Mesothelial cell of epicardium (in vitro differentiated cells): ENCODE data around the gene SLC7A4. TPM values are rescaled to one million over a fixed set of nuclear protein-coding genes. Genes with fewer than 3 reads are reported as not detected.
A peak's percentile ranks its signal among the peaks of the same experiment; 100 is the strongest.

Experiments used
- DNase-seq, 2 experiments: peaks; one replicate each; pipeline ENCODE4 v3.0.0; 2021; ENCODE audit warnings: low spot score in 2 of 2; ENCODE audit not compliant: unreplicated experiment in 2 of 2
- H3K27ac Mint-ChIP-seq: 2 replicates; pipeline ENCODE4 v1.8.0; 2021; ENCODE audit warnings: mixed read lengths
- H3K27me3 Mint-ChIP-seq: 2 replicates; pipeline ENCODE4 v1.8.0; 2021; ENCODE audit warnings: low read depth, mixed read lengths
- H3K36me3 Mint-ChIP-seq: 2 replicates; pipeline ENCODE4 v1.8.0; 2021; ENCODE audit warnings: mixed read lengths
- H3K4me1 Mint-ChIP-seq: 2 replicates; pipeline ENCODE4 v1.8.0; 2021; ENCODE audit warnings: mixed read lengths
- H3K4me3 Mint-ChIP-seq: 2 replicates; pipeline ENCODE4 v1.8.0; 2021; ENCODE audit warnings: mild to moderate bottlenecking, moderate library complexity, mixed read lengths
- H3K9me3 Mint-ChIP-seq: 2 replicates; pipeline ENCODE4 v1.8.0; 2021; ENCODE audit warnings: mixed read lengths
- total RNA-seq: library from RNA; stranded (reverse); gene quantifications from 3 replicates; pipeline ENCODE4 v1.2.1, GENCODE V29; 2021
- TF ChIP-seq, protein P1 (sequence below): fragments of 200-600 bp; sonication (generic); IDR thresholded peaks from one replicate; pipeline ENCODE4 v1.5.0; 2021; ENCODE audit warnings: antibody characterized with exemption; ENCODE audit not compliant: unreplicated experiment

SLC7A4 gene
- total RNA-seq, 1 donor from 2014 or later: 3.2 TPM

DNA sequence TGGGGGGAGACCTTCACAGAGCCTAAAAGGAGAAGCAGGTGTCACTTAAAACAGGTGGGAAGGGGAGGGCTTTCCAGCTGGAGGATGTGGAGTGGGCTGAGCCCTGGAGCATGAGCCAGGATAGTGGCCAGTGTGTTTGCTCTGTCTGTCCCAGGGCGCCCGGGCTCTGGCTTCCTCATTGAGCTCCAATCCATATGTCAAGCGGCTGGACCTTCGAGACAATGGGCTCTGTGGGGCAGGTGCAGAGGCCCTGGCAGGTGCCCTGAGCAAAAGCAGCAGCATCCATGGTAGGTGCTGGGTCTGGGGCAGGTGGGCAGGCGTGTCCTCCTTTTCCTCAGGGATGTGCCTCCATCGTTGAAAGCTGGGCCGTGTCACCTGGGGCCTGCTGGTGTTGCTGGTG is 15.4 kb upstream of the SLC7A4 start:
- no peaks in the 10 kb centered on the region for H3K36me3 Mint-ChIP-seq
- no peaks in the 10 kb centered on the region for H3K27me3 Mint-ChIP-seq

DNA sequence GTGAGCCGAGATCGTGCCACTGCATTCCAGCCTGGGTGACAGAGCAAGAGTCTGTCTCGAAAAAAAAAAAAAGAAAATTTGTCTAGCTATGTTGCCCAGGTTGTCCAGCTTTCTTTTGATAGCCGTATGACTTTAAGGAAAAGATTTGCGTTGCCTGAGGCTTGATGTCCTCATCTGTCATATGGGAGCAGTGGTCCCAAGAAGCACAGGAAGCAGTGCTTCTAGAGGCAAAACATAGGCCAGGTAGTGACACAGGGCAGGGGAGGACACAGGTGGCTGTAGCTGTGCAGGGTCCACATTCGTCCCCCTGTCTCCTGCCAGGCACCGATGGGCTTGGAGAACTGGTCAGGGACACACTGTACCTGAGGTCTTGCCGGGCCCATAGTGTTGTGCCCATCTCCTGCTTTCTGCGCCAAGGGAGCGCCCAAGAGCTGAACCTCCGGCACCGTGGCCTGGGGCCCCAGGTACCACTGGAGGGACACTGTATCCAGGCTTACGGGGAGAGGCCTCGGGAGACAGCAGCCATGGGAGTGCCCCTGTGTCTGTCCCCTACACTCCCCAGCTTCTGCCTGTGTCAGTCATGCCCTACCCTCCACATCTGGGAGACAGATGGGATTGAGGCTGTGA is 14.8 kb upstream of the SLC7A4 start:
- no peaks in the 10 kb centered on the region for H3K27me3 Mint-ChIP-seq
- H3K4me1 Mint-ChIP-seq: peaks cover 26% of the 10 kb centered on the region
- H3K4me3 Mint-ChIP-seq: no peak overlapping the region
- TF ChIP-seq, protein P1, sequence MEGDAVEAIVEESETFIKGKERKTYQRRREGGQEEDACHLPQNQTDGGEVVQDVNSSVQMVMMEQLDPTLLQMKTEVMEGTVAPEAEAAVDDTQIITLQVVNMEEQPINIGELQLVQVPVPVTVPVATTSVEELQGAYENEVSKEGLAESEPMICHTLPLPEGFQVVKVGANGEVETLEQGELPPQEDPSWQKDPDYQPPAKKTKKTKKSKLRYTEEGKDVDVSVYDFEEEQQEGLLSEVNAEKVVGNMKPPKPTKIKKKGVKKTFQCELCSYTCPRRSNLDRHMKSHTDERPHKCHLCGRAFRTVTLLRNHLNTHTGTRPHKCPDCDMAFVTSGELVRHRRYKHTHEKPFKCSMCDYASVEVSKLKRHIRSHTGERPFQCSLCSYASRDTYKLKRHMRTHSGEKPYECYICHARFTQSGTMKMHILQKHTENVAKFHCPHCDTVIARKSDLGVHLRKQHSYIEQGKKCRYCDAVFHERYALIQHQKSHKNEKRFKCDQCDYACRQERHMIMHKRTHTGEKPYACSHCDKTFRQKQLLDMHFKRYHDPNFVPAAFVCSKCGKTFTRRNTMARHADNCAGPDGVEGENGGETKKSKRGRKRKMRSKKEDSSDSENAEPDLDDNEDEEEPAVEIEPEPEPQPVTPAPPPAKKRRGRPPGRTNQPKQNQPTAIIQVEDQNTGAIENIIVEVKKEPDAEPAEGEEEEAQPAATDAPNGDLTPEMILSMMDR: no peak
- H3K9me3 Mint-ChIP-seq: no peaks in the 10 kb centered on the region
- H3K36me3 Mint-ChIP-seq: no peaks in the 10 kb centered on the region
- no peak overlapping the region for H3K27ac Mint-ChIP-seq
- no peak for DNase-seq

More for the DNA sequence above, 15.4 kb upstream of the SLC7A4 start:
- peaks cover 26% of the 10 kb centered on the region for H3K4me1 Mint-ChIP-seq
- no peak for DNase-seq
- H3K27ac Mint-ChIP-seq: no peak overlapping the region
- TF ChIP-seq, protein P1: no peak
- H3K4me3 Mint-ChIP-seq: no peak overlapping the region
- no peaks in the 10 kb centered on the region for H3K9me3 Mint-ChIP-seq

DNA sequence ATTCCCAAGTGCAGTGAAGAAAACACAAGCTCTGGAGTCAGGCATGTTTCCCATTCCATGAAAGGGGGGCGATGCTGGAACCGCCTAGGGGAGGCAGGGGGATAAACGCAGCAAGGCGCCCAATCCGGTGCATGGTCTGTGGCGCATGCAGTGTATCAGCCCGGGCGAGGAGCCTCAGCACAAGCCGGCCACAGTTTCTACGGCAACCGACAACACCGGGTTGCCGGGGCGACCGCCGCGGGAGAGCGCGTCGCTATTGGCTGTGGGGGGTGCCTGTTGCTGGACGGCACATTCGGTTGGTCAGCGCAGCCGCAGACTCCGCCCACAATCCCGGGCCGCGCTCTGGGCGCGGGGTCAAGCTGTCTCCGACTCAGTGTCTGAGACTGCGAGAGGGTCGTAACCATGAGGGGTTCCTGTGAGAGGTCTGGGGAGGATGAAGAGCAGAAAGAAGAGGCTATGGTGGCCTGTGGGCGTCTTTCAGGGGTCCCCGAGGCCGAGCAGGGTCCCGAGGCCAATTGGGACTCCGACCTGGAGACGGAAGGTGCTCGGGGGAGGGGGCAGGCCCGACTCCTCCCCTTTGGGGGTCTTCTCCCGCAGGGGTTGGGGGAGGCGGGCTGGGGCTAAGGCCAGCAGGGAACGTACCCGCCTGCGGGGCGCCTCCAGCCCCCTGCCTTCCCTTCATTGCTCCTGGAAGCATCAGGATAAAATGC is 13.4 kb upstream of the SLC7A4 start, which contains the start of gene LRRC74B:
LRRC74B (plus strand) TSS at position 362 of the 710 bp plus-strand sequence; CDS start at position 403, 41 bp downstream.
- H3K27me3 Mint-ChIP-seq: no peaks in the 10 kb centered on the region
- DNase-seq: peak; percentile 86 to 91
- H3K36me3 Mint-ChIP-seq: no peaks in the 10 kb centered on the region
- H3K4me3 Mint-ChIP-seq: peak within 1 kb of the TSS; percentile 95
- peaks cover 22% of the 10 kb centered on the region for H3K4me1 Mint-ChIP-seq
- TF ChIP-seq, protein P1: no peak
- peak within 1 kb of the TSS; percentile 97 for H3K27ac Mint-ChIP-seq
- H3K9me3 Mint-ChIP-seq: no peaks in the 10 kb centered on the region

DNA sequence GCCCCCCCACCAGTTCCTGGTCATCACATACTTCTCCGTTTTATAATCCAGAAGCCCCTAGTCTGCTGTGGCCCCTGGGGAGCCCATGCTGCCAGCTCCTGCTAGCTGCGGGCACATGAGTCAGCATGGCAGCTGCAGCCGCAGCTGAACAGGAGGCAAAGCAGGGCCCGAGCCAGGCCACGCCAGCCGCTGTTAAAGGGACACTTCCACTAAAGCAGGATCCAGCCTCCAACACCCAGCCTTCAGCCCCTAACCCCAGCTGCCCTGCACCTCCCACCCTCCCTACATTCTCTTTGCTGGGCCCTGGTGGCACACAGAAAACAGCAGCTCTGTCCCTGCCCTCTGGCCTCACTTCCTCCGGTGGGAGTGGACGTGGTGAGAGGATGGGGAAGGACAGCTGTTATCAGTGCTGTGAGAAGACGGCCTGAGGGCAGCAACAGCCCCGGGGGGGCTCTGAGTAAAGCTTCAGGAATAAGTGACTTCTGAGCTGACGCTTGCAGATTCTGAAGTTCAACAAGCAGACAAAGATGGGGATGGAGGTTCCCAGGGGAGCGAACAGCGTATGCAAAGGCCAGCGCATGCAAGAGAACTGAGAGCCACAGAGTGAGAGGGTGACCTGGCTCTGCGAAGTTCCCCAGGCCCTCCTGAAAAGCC is 12.7 kb upstream of the SLC7A4 start:
- DNase-seq: no peak
- no peaks in the 10 kb centered on the region for H3K27me3 Mint-ChIP-seq
- no peaks in the 10 kb centered on the region for H3K9me3 Mint-ChIP-seq
- peak overlapping the region; percentile 95 for H3K4me3 Mint-ChIP-seq
- TF ChIP-seq, protein P1: no peak
- peak overlapping the region; percentile 97 for H3K27ac Mint-ChIP-seq
- no peaks in the 10 kb centered on the region for H3K36me3 Mint-ChIP-seq
- H3K4me1 Mint-ChIP-seq: peaks cover 25% of the 10 kb centered on the region

DNA sequence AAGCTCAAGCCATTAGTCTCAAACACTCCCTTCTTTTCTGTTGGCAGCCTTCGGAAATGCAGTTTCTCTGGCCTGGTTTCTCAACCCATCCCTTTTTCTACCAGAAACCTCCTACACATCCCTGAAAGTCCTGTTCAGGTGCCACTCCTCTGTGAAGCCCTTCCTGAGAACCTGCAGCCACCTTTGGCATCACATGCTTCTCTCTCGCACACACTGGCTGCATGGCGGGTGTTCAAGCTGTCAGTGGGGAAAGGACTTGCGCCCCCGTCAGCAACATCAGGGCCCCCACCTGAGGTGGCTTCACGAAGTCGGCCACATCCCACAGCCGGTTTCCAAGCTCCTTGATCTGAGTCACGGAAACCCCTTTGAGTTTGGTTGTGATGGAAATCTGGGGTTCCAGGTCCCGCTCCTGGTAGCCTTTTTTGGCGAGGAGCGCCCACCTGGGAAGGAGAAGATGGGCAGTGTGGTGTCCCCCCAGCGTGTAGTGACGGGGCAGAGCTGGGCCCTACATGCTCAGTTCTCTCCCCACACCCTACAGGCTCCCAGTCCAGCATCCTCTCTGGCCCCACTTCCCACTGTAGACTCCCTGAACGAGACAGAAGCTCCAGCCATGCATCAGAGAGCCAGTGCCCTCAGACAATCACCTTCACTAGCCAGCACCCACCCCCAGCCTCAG is 11.6 kb upstream of the SLC7A4 start:
- no peak overlapping the region for H3K27ac Mint-ChIP-seq
- H3K4me1 Mint-ChIP-seq: peaks cover 29% of the 10 kb centered on the region
- no peak overlapping the region for H3K4me3 Mint-ChIP-seq
- H3K36me3 Mint-ChIP-seq: no peaks in the 10 kb centered on the region
- TF ChIP-seq, protein P1: no peak
- DNase-seq: no peak
- no peaks in the 10 kb centered on the region for H3K27me3 Mint-ChIP-seq
- H3K9me3 Mint-ChIP-seq: no peaks in the 10 kb centered on the region
